PC-3 (cell line): ENCODE data around the gene RHOJ. TPM values are rescaled to one million over a fixed set of nuclear protein-coding genes. Genes with fewer than 3 reads are reported as not detected.

ENCODE experiments used
- ATAC-seq: fragments of 200-7000 bp; cut with Tn5 transposase; 2 replicates; pipeline ENCODE4 v1.9.1; 2020; ENCODE audit warnings: mild to moderate bottlenecking, moderate library complexity
- BruUV-seq: library from RNA; stranded (reverse); fragments of 400-500 nt; replicated peaks from 2 replicates; lab custom pipeline; 2021; lab: Mats Ljungman, UMichigan
- CTCF ChIA-PET: fragments of 300-600 bp; sonication (Branson Sonifier 250); formaldehyde crosslinking; loops from one replicate; lab custom pipeline; 2022; ENCODE audit warnings: antibody characterized with exemption; lab: Charles Lee
- POLR2A ChIA-PET: fragments of 300-600 bp; sonication (Branson Sonifier 250); formaldehyde crosslinking; loops from one replicate; lab custom pipeline; 2022; ENCODE audit warnings: antibody characterized with exemption; ENCODE audit not compliant: unreplicated experiment; lab: Charles Lee
- DNase-seq: peaks from one replicate; pipeline ENCODE4 v3.0.0-alpha.2; 2015
- H2AFZ ChIP-seq: fragments of 300-600 bp; sonication (generic); 2 replicates; pipeline ENCODE4 v1.6.0; 2016; ENCODE audit warnings: antibody characterized with exemption, low read length
- H3F3A ChIP-seq: fragments of 300-600 bp; sonication (generic); one replicate; pipeline ENCODE4 v1.6.0; 2017; ENCODE audit warnings: antibody characterized with exemption, low read length, control low read depth, mild to moderate bottlenecking; ENCODE audit not compliant: unreplicated experiment
- H3K27ac ChIP-seq: fragments of 300-600 bp; sonication (generic); 2 replicates; pipeline ENCODE4 v1.5.1; 2016; ENCODE audit warnings: mild to moderate bottlenecking, low read length
- H3K27me3 ChIP-seq: fragments of 300-600 bp; sonication (generic); 2 replicates; pipeline ENCODE4 v1.6.1; 2016; ENCODE audit warnings: low read length, mixed read lengths
- H3K36me3 ChIP-seq: fragments of 300-600 bp; sonication (generic); 2 replicates; pipeline ENCODE4 v1.6.1; 2016; ENCODE audit warnings: low read depth, mixed run types, low read length, mixed read lengths
- H3K4me1 ChIP-seq: fragments of 300-600 bp; sonication (generic); 2 replicates; pipeline ENCODE4 v1.5.1; 2016; ENCODE audit warnings: low read length; ENCODE audit not compliant: insufficient read depth
- H3K4me2 ChIP-seq: fragments of 300-600 bp; sonication (generic); 2 replicates; pipeline ENCODE4 v1.6.0; 2016; ENCODE audit warnings: low read length
- H3K4me3 ChIP-seq: fragments of 300-600 bp; sonication (generic); 2 replicates; pipeline ENCODE4 v1.5.1; 2016; ENCODE audit warnings: mild to moderate bottlenecking, low read length, mixed read lengths
- H3K79me2 ChIP-seq: fragments of 300-600 bp; sonication (generic); 2 replicates; pipeline ENCODE4 v1.6.1; 2017; ENCODE audit warnings: low read length, mixed read lengths
- H3K9ac ChIP-seq: fragments of 300-600 bp; sonication (generic); 2 replicates; pipeline ENCODE4 v1.6.0; 2016; ENCODE audit warnings: mild to moderate bottlenecking, low read length
- H3K9me2 ChIP-seq: fragments of 300-600 bp; sonication (generic); replicated peaks from 2 replicates; pipeline ENCODE4 v1.6.1; 2016; ENCODE audit warnings: mixed run types, low read length, mixed read lengths
- H3K9me3 ChIP-seq: fragments of 300-600 bp; sonication (generic); 2 replicates; pipeline ENCODE4 v1.6.1; 2016; ENCODE audit warnings: low read length, mixed read lengths
- H4K20me1 ChIP-seq: fragments of 300-600 bp; sonication (generic); 2 replicates; pipeline ENCODE4 v1.6.1; 2016; ENCODE audit warnings: low read length, mixed read lengths
- EZH2 ChIP-seq: fragments of 300-600 bp; sonication (generic); IDR thresholded peaks from one replicate; pipeline ENCODE4 v1.6.1; 2017; ENCODE audit warnings: antibody characterized with exemption, mild to moderate bottlenecking, low read length; ENCODE audit not compliant: unreplicated experiment
- EZH2phosphoT487 ChIP-seq: fragments of 300-600 bp; sonication (generic); IDR thresholded peaks from 2 replicates; pipeline ENCODE4 v1.6.1; 2018; ENCODE audit warnings: mild to moderate bottlenecking, antibody characterized with exemption, low read length, borderline replicate concordance
- intact Hi-C: fragments of 100-400 bp; cut with micrococcal nuclease; formaldehyde crosslinking; loops from 2 replicates; pipeline ENCODE4 v1.9.0; 2023
- total RNA-seq: library from RNA; depleted of rRNA; stranded (reverse); fragments of >200 nt; gene quantifications from 2 replicates; pipeline ENCODE4 v1.2.3, GENCODE V29; 2014
- TF ChIP-seq, protein P1 (sequence below): fragments of 300-600 bp; sonication (generic); conservative IDR thresholded peaks from 2 replicates; pipeline ENCODE4 v1.5.1; 2017; ENCODE audit warnings: antibody characterized with exemption, low read depth, mild to moderate bottlenecking, low read length

RHOJ gene
- total RNA-seq, 1 experiment from 2014 or later = not detected

DNA sequence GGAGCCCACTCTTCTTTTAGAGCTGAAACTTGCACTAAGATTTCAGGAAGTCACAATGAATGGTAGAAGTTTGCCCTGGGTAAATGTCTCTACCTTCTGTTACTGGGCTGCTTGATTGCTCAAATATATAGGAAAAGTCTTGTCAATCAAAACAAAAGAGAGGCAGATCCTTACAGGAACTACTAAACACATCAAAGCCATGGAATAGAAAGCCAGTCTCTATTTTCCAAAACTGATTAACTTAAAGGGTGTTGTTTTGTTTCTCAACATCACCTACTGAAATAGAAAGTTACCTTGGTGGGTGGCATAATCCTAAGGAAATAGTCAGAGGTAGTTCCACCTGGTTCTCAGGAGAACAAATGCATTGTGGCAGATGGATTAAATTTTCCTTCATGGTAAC, 114.6 kb downstream of the RHOJ start, which contains the start of gene GPHB5:
Gene GPHB5 (minus strand): TSS at position 101 of the 400 bp plus-strand sequence. CDS start 1,086 bp downstream, outside the sequence.
- intact Hi-C loops = no loop called here
- Histone ChIP-seq H2AFZ (no peak within 1 kb of the TSS), H3K9ac (no peak within 1 kb of the TSS), H3K4me3 (no peak within 1 kb of the TSS), H3K79me2 (no peaks in the 10 kb centered on the region), H3K27me3 (peaks cover 69% of the 10 kb centered on the region), H3K27ac (no peak within 1 kb of the TSS), H4K20me1 (no peaks in the 10 kb centered on the region), H3K9me3 (no peaks in the 10 kb centered on the region), H3K4me2 (no peak within 1 kb of the TSS), H3F3A (no peaks in the 10 kb centered on the region), H3K4me1 (no peaks in the 10 kb centered on the region), H3K9me2 (no peaks in the 10 kb centered on the region), H3K36me3 (no peaks in the 10 kb centered on the region)
- TF ChIP-seq, protein P1, sequence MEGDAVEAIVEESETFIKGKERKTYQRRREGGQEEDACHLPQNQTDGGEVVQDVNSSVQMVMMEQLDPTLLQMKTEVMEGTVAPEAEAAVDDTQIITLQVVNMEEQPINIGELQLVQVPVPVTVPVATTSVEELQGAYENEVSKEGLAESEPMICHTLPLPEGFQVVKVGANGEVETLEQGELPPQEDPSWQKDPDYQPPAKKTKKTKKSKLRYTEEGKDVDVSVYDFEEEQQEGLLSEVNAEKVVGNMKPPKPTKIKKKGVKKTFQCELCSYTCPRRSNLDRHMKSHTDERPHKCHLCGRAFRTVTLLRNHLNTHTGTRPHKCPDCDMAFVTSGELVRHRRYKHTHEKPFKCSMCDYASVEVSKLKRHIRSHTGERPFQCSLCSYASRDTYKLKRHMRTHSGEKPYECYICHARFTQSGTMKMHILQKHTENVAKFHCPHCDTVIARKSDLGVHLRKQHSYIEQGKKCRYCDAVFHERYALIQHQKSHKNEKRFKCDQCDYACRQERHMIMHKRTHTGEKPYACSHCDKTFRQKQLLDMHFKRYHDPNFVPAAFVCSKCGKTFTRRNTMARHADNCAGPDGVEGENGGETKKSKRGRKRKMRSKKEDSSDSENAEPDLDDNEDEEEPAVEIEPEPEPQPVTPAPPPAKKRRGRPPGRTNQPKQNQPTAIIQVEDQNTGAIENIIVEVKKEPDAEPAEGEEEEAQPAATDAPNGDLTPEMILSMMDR = no peak
- TF ChIP-seq EZH2 = no peak
- no peak for TF ChIP-seq EZH2phosphoT487
- CTCF ChIA-PET = no interaction called here
- POLR2A ChIA-PET = no interaction called here
- ATAC-seq = no peak
- no TSS peak for BruUV-seq
- DNase-seq = no peak

DNA sequence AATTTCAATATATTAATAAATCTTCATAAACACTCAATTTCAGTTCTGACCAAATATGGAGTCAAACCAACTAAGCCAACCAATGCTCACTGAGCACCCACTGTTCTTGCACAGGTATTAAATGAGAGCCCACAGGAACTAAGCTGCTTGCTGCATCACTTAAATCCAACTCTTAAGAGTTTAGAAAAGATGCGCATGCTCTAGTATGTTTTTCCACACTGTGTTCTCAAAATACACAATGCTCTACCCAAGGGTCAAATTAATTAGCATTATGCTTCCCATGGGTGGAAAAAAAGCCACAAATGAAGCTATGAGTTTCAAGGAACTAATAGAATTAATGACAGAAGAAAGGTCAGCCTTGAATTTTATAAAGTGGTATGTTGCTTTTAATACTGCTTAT, 118.2 kb downstream of the RHOJ start:
- intact Hi-C loops = no loop called here
- Histone ChIP-seq H3K36me3 (no peaks in the 10 kb centered on the region), H3K9me3 (no peaks in the 10 kb centered on the region), H3K27me3 (peaks cover 57% of the 10 kb centered on the region), H3K79me2 (no peaks in the 10 kb centered on the region), H3K27ac (no peak overlapping the region), H3K9ac (no peak overlapping the region), H3K4me1 (no peaks in the 10 kb centered on the region), H3F3A (no peaks in the 10 kb centered on the region), H3K4me2 (no peak overlapping the region), H3K9me2 (no peaks in the 10 kb centered on the region), H2AFZ (no peak overlapping the region), H4K20me1 (no peaks in the 10 kb centered on the region), H3K4me3 (no peak overlapping the region)
- TF ChIP-seq, protein P1 = no peak
- TF ChIP-seq EZH2phosphoT487 = no peak
- TF ChIP-seq EZH2 = no peak
- BruUV-seq = no TSS peak
- POLR2A ChIA-PET = no interaction called here
- CTCF ChIA-PET = no interaction called here
- DNase-seq (no peak), ATAC-seq (no peak)

DNA sequence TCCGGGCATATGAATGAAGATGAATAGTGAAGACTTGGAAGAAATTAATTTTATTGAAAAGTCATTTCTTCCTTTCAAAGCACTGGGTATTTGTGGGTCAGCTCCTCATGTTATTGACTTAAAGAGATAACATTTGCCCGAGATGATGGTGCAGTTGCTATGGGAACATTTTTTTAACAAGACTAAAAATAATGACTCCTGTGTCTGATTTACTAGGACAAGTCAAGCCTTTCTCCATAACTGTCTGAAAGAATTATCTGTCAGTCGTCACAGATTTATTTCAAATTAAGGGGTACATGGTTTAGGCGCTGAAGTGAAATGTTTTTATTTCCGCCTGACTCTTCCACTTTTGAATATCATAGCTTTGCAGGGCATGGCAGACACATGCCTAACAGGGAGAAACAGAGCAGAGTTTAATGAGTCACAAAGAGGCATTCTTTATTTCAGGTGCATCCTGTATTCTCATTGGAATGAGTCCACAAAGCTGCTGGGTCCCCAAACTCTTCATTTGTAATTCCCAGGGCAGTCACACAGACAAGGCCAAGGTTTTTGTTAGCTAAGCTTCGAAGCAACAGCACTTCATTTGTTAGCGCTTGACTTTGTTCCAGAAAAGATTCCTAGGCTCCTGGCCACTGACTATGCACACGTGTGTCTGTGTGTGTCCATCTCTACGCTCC, 118.8 kb downstream of the RHOJ start:
- DNase-seq (no peak), ATAC-seq (no peak)
- peaks cover 58% of the 10 kb centered on the region for H3K27me3 ChIP-seq
- H3F3A ChIP-seq = no peaks in the 10 kb centered on the region
- TF ChIP-seq EZH2 (no peak), EZH2phosphoT487 (no peak)
- TF ChIP-seq, protein P1 = no peak
- intact Hi-C loops = no loop called here
- no peaks in the 10 kb centered on the region for H3K9me2 ChIP-seq
- H3K27ac ChIP-seq = no peak overlapping the region
- no peaks in the 10 kb centered on the region for H3K79me2 ChIP-seq
- no peaks in the 10 kb centered on the region for H3K9me3 ChIP-seq
- no peaks in the 10 kb centered on the region for H3K36me3 ChIP-seq
- CTCF ChIA-PET = no interaction called here
- no peaks in the 10 kb centered on the region for H3K4me1 ChIP-seq
- no peak overlapping the region for H3K4me2 ChIP-seq
- no peak overlapping the region for H2AFZ ChIP-seq
- no peak overlapping the region for H3K9ac ChIP-seq
- BruUV-seq = no TSS peak
- no peak overlapping the region for H3K4me3 ChIP-seq
- POLR2A ChIA-PET = no interaction called here
- no peaks in the 10 kb centered on the region for H4K20me1 ChIP-seq
